ES-I3 (cell line): ENCODE measurements around the gene CNIH2.

Experiments
- H3K36me3 ChIP-seq: 2 replicates; pipeline ENCODE4 v1.6.1; 2013; ENCODE audit warnings: mild to moderate bottlenecking, low read length, control low read depth, moderate library complexity; ENCODE audit not compliant: insufficient read depth
- H3K4me1 ChIP-seq: 2 replicates; pipeline ENCODE4 v1.6.1; 2013; ENCODE audit warnings: mild to moderate bottlenecking, control low read depth, low read length; ENCODE audit not compliant: insufficient read depth
- H3K9ac ChIP-seq: 2 replicates; pipeline ENCODE4 v1.6.1; 2013; ENCODE audit warnings: low read depth, mild to moderate bottlenecking, low read length, moderate library complexity
- H3K9me3 ChIP-seq: 2 replicates; pipeline ENCODE4 v1.6.1; 2013; ENCODE audit warnings: mild to moderate bottlenecking, low read length, moderate library complexity; ENCODE audit not compliant: control insufficient read depth, insufficient read depth

Gene CNIH2

DNA sequence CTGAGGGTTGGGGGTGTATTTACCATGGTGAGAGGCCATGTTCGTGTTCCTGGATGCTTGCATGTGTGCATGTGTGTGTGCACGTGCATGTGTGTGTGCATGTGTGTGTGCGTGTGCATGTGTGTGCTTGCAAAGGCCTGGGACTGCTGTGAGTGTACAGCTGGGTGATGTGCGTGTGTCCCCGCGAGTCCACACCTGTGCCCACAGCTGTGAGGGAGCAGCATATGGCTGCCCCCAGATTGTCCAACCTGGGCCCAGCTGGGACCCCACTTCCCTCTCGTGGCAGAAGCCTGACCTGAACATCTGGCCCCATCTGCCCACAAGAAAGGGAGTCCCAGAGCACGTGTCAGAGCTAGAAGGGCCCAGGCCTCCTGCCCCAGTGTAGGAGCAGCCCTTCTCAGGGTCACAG, 47.3 kb downstream of the CNIH2 start:
- no peaks in the 10 kb centered on the region for H3K36me3 ChIP-seq
- H3K9me3 ChIP-seq, result no peaks in the 10 kb centered on the region
- H3K9ac ChIP-seq, result no peak overlapping the region
- H3K4me1 ChIP-seq, result peaks cover 30% of the 10 kb centered on the region

DNA sequence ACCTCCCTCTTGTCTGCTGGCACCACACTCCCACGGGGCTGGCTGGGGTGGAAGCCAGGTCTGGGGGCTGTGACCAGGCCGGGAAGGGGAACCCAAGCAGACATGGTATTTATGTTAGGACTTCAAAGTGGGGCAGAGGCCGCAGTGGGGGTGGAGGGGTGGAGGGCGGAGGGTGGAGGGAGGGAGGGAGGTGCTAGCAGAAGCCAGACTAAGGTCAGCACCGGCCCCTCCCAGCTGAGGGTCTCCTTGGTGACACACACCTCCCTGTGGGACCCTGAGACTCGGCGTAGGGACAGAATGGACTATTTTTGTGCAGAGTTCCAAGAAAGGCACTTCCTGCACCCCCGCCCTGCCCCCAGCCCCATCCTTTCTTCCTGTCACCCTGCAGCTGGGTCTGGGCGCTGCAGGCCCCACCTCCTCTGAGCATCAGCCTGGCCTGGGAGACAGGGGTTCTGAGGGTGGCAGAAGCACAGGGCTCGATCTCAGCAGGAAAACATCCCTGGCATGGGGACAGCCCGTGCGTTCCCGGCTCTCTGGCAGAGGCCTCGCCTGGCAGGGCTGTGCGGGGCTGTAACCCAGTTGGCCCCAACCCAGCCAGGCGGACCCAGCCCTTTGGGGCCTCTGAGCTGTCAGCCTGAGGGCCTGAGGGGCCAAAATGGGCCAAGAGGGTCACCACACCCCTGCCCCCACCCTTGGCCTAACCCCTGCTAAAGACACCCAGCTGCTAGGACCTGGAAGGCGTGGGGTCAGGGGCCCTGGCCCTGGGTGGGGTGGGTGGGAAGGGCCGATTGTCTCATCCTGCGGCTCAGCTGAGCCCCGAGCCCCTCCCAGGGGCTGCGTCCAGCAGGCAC, 48.5 kb downstream of the CNIH2 start:
- no peaks in the 10 kb centered on the region for H3K36me3 ChIP-seq
- H3K9me3 ChIP-seq, result no peaks in the 10 kb centered on the region
- no peak overlapping the region for H3K9ac ChIP-seq
- peaks cover 30% of the 10 kb centered on the region for H3K4me1 ChIP-seq

DNA sequence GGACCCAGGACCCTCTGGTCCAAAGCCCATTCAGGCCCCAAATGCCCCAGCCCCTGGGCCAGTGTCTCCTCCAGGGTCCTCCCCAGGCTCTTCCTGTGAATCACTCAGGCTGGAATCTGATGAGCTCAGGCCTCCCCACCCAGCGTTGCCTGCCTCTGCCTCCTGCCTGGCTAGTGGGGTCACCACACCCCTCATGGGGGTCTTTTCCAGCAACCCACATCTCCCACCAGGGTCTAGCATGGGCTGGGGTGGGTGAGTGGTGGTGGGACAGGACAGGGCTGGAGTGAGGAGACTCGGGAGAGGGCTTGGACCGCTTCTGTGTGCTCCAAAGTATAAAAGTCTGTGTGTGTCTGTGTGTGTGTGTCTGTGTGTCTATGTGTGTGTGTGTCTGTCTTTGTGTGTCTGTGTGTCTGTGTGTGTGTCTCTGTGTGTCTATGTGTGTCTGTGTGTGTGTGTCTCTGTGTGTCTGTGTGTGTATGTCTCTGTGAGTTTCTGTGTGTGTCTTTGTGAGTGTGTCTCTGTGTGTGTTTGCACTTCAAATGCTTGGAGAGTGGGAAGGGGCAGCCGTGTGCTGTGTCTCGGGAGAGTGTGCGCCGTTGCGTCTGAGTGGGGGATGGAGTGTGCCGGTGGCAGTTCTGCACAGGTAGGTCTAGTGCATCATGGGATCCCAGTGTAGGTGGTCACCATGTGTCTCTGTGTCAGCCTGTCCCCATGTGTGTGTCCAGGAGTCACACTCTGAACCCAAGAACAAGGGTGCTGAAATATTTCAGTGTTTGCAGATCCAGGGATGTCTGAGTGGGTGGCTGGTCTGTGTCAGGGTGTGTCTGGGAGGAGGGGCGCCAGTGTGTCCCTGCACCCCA, 49.4 kb downstream of the CNIH2 start:
- H3K9ac ChIP-seq, result no peak overlapping the region
- H3K9me3 ChIP-seq, result no peaks in the 10 kb centered on the region
- peaks cover 30% of the 10 kb centered on the region for H3K4me1 ChIP-seq
- H3K36me3 ChIP-seq, result no peaks in the 10 kb centered on the region

DNA sequence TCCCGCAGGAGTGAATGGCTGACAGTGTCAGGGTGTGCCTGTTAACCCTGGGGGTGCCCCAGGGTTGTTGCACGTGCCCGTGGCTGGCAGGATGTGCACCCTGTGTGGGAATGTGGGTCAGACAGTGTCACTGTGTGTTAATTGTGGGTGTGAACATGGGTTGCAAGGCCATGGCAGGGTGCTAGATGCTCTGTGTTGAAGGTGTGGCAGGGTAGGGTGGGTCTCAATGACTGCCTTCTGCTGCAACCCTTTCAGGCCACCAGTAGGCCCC, 50.0 kb downstream of the CNIH2 start:
- peaks cover 30% of the 10 kb centered on the region for H3K4me1 ChIP-seq
- H3K36me3 ChIP-seq, result no peaks in the 10 kb centered on the region
- no peaks in the 10 kb centered on the region for H3K9me3 ChIP-seq
- no peak overlapping the region for H3K9ac ChIP-seq

DNA sequence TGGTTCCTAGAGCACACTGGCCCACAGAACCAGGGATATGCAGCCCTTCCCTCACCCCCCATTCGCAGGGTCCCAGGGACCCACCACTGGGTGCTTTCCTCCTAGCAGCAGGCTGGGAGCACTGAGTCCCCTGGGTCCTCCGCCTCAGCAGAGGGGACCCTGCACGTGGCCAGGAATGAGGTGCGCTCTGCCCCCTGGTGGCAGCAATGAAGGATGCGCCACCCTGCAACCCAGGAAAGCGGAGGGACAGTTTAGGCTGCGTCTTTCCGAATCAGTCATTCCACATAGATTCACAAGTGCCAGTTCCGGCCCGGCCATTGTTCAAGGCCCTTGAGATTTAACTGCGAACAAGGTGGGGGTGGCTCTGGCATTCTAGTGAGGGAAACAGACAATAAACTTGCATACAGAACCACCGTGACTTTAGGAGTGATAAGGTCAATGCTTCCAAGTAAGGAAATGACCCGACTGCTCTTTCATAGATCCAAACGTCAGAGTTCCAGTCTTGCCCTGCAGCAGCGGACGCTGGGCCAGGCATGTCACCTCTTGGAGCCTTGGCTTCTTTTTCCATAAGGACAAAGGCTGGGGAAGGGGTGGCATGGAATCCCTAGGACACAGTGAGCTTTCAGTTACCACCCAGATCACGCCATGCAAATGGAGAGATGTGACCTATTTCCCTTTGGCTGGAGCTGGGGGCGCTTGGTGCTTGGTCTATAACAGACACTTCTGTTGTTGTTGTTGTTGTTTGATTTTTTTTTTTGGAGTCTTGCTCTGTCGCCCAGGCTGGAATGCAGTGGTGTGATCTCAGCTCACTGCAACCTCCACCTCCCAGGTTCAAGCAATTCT, 50.5 kb downstream of the CNIH2 start:
- Histone ChIP-seq H3K4me1 (peaks cover 30% of the 10 kb centered on the region), H3K36me3 (no peaks in the 10 kb centered on the region), H3K9me3 (no peaks in the 10 kb centered on the region), H3K9ac (peak overlapping the region; percentile 28)

DNA sequence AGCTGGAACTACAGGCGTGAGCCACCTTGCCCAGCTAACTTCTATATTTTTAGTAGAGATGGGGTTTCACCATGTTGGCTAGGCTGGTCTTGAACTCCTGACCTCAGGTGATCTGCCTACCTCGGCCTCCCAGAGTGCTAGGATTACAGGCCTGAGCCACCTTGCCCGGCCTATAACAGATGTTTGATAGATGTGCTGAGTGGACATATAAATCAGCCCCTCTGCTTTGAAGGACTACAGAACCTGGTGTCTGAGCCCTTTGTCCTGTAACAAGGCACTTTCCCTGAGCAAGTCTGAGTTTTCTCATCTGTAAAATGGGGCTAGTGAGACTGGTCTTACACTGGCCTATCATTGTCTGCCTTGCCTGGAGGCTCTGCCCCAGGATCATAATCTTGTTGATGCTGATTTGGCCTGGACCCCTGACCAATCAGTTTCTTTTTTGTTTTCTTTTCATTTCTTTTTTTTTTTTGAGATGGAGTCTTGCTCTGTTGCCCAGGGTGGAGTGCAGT, 51.2 kb downstream of the CNIH2 start:
- H3K9ac ChIP-seq, result no peak overlapping the region
- no peaks in the 10 kb centered on the region for H3K9me3 ChIP-seq
- H3K4me1 ChIP-seq, result peaks cover 29% of the 10 kb centered on the region
- H3K36me3 ChIP-seq, result no peaks in the 10 kb centered on the region

DNA sequence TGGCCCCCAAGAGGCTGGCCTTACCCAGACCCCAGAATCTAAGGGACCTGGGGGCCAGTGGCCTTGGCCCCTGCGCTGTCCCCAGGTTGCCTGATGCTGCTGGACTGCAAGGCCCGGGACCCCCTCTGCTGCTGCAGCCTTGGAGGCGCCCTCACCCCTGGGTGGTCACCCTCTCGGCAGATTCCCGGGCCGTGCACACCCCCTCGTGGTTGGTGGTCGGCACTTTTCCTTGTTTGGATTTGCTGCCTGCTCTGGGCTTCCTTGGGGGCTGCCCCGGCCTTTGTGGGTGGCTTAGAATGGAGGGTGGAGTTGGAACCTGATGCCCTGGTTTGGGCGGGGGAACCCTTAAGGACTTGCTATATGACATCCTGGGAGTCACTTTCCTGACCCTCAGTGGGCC, 53.0 kb downstream of the CNIH2 start:
- no peak overlapping the region for H3K9ac ChIP-seq
- peaks cover 13% of the 10 kb centered on the region; the same call in 1 of the 2 replicates for H3K4me1 ChIP-seq
- no peaks in the 10 kb centered on the region for H3K9me3 ChIP-seq
- H3K36me3 ChIP-seq, result no peaks in the 10 kb centered on the region

DNA sequence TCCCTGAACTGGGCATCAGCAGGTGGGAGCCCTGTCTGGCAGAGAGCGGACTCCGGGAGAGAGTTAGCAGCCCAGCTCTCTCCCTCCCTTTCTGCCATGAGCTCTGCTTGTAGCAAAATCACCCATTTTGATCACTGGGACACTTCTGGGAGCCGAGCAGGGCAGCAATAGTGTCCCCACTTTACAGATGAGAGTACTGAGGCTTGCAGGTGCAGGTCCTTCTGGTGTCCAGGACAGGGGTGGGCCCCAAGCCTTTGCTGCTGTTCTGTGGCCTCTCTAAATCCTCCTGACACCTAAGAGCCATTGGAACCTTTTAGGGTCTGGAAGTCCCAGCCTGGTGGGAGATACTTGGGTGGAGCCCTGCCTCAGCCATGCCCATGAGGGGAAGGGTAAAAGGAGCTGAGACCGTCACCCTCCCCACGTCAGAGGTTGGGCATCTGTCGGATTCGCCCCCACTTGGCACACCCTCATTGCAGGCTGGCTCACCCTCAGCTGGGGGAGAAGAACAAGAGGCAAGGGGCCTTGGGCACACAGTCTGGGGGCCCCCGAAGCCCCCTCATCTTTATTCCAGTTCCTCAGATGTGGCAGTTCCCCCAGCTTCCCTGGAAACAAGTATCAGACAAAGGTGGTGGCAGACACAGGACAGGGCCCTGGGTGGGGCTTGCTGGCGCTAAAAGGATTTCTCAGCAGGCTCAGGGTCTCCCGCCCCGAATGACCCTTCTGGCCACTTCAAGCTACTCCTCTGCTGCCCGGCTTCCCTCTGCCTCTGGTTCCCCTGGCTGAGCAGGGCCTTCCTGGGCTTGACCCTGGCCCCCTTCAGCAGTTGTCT, 53.8 kb downstream of the CNIH2 start:
- H3K9ac ChIP-seq, result no peak overlapping the region
- H3K36me3 ChIP-seq, result no peaks in the 10 kb centered on the region
- no peaks in the 10 kb centered on the region for H3K9me3 ChIP-seq
- peaks cover 7% of the 10 kb centered on the region; the same call in 1 of the 2 replicates for H3K4me1 ChIP-seq

DNA sequence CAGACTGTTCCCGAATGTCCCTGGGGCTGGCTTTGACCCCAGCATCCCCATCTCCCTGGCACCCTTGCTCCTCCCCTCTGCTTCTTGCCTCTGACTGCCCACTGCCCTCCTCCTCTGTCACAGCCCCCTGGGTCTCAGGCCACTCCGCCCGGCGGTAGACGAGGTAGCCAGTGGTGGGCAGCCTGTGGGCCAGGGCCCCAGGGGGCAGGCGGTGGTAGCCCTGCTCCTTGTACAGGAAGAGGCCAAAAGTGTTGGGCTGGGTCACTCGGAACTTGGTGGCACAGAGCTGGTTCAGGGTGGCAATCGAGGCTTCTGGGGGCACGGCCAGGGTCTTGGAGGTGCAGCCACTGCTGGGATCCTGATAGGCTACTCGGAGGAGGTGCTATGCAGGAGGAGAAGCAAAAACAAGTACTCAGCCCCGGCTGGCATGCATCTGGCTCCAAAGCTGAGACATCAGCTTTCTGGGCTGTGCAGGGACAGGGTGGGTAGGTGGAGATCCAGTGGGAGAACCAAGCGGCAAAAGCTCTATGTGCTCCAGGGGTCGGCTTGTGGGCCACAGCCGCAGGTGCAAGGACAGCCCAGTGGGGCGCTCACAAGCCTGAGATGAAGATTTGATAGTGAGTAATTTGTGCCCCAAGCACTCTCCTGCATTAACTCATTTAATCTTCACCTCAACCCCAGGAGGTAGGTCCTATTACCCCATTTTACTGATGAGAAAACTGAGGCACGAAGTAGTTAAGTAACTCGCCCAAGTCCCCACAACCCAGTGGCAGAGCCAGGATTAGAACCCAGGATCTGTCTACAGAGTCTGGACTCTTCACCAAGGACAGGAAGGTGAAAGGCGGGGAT, 54.6 kb downstream of the CNIH2 start:
- H3K4me1 ChIP-seq, result peaks cover 6% of the 10 kb centered on the region; the same call in 1 of the 2 replicates
- no peaks in the 10 kb centered on the region for H3K9me3 ChIP-seq
- no peak overlapping the region for H3K9ac ChIP-seq
- no peaks in the 10 kb centered on the region for H3K36me3 ChIP-seq

DNA sequence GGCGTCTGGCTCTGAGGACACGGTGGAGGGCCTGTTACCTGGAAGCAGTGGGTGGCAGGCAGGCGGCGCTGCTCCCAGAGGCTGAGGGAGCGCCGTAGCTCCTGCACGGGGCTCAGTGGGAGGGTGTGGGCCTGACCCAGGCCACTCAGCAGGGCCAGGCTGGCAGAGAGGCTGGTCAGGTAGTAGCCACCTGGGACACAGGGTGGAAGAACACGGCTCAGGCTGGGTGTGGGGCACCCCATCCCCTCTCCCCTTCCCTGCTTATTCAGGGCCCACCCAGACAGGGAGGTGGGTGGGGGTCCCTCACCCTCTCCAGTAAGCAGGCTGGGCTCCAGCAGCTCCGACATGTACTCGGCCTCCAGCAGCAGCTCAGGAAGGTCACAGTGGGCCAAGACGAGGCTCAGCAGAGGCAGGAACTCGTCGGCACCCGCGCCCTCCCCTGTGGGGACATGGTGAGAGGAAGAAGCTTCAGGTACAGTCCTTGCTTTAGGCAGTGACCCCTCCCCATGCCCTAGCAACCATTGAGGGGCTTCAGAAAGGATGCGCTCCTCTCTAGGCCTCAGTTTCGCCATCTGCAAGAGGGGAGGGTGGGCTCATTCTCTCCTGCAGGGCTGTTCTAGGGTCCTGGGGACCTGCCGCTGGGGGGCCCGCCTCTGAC, 55.4 kb downstream of the CNIH2 start:
- H3K9ac ChIP-seq, result no peak overlapping the region
- H3K36me3 ChIP-seq, result no peaks in the 10 kb centered on the region
- H3K9me3 ChIP-seq, result no peaks in the 10 kb centered on the region
- H3K4me1 ChIP-seq, result no peaks in the 10 kb centered on the region; the same call in 1 of the 2 replicates
